GM23338 (cell line): ENCODE data around the gene FOXP1.

Experiments used
- CTCF ChIP-seq, 2 experiments: fragments of 200-600 bp in 1 of 2; sonication (generic) in 1 of 2; conservative IDR thresholded peaks; 2 replicates each; pipeline versions ENCODE4 v1.5.1 to v1.6.1; 2016 to 2017; ENCODE audit warnings: antibody characterized with exemption in 2 of 2, low read depth in 2 of 2, mild to moderate bottlenecking in 2 of 2, moderate library complexity in 1 of 2
- EZH2 ChIP-seq: fragments of 200-600 bp; sonication (generic); IDR thresholded peaks from one replicate; pipeline ENCODE4 v1.8.0; 2017; ENCODE audit warnings: antibody characterized with exemption, mild to moderate bottlenecking, low read depth; ENCODE audit not compliant: unreplicated experiment
- EZH2phosphoT487 ChIP-seq: fragments of 200-600 bp; sonication (generic); IDR thresholded peaks from one replicate; pipeline ENCODE4 v1.8.1; 2018; ENCODE audit warnings: antibody characterized with exemption; ENCODE audit not compliant: unreplicated experiment
- POLR2AphosphoS5 ChIP-seq: IDR thresholded peaks from 2 replicates; pipeline ENCODE4 v1.6.1; 2016; ENCODE audit warnings: antibody characterized with exemption, low read depth
- STAT1 ChIP-seq: IDR thresholded peaks from one replicate; pipeline ENCODE4 v1.6.1; 2016; ENCODE audit warnings: antibody characterized with exemption; ENCODE audit not compliant: unreplicated experiment
- TF ChIP-seq, protein P1 (sequence below): IDR thresholded peaks from one replicate; pipeline ENCODE4 v1.6.1; 2018; ENCODE audit warnings: antibody characterized with exemption; ENCODE audit not compliant: unreplicated experiment
- TF ChIP-seq, protein P2 (sequence below): IDR thresholded peaks from 2 replicates; pipeline ENCODE4 v1.6.1; 2016; ENCODE audit warnings: antibody characterized with exemption

DNA sequence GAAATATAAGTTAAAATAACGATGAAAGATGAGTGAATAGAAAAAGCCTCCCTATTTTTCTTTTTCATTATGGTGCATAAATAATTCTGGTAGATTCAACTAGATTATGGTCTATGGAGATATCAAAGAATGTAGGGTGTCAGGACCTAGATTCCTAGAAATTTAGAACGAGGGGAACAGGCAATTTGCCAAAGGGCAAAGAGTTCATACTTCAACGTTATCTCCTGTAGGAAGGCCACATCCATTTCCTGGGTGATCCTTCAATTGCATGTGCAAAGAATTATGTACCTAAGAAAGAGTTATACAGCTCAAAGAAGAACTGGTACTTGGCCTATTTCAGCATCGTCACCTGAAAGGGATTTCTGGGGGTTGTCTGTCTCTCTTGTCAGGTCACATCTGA, 351.8 kb downstream of the FOXP1 start:
- TF ChIP-seq POLR2AphosphoS5, result no peak
- no peak for TF ChIP-seq CTCF (conservative IDR thresholded peaks at IDR 0.05; ENCODE audit: low read depth in 2 of 2)
- no peak for TF ChIP-seq EZH2phosphoT487
- no peak for TF ChIP-seq EZH2
- no peak for TF ChIP-seq STAT1
- TF ChIP-seq, protein P1, sequence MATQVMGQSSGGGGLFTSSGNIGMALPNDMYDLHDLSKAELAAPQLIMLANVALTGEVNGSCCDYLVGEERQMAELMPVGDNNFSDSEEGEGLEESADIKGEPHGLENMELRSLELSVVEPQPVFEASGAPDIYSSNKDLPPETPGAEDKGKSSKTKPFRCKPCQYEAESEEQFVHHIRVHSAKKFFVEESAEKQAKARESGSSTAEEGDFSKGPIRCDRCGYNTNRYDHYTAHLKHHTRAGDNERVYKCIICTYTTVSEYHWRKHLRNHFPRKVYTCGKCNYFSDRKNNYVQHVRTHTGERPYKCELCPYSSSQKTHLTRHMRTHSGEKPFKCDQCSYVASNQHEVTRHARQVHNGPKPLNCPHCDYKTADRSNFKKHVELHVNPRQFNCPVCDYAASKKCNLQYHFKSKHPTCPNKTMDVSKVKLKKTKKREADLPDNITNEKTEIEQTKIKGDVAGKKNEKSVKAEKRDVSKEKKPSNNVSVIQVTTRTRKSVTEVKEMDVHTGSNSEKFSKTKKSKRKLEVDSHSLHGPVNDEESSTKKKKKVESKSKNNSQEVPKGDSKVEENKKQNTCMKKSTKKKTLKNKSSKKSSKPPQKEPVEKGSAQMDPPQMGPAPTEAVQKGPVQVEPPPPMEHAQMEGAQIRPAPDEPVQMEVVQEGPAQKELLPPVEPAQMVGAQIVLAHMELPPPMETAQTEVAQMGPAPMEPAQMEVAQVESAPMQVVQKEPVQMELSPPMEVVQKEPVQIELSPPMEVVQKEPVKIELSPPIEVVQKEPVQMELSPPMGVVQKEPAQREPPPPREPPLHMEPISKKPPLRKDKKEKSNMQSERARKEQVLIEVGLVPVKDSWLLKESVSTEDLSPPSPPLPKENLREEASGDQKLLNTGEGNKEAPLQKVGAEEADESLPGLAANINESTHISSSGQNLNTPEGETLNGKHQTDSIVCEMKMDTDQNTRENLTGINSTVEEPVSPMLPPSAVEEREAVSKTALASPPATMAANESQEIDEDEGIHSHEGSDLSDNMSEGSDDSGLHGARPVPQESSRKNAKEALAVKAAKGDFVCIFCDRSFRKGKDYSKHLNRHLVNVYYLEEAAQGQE, result no peak
- TF ChIP-seq, protein P2, sequence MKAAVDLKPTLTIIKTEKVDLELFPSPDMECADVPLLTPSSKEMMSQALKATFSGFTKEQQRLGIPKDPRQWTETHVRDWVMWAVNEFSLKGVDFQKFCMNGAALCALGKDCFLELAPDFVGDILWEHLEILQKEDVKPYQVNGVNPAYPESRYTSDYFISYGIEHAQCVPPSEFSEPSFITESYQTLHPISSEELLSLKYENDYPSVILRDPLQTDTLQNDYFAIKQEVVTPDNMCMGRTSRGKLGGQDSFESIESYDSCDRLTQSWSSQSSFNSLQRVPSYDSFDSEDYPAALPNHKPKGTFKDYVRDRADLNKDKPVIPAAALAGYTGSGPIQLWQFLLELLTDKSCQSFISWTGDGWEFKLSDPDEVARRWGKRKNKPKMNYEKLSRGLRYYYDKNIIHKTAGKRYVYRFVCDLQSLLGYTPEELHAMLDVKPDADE, result no peak
